Osteoblast (primary cell): ENCODE measurements around the gene KLC1. TPM values are rescaled to one million over a fixed set of nuclear protein-coding genes. Genes with fewer than 3 reads are reported as not detected.

Experiments
- DNase-seq: peaks from one replicate; pipeline ENCODE4 v3.0.0; 2011; ENCODE audit warnings: low spot score, mixed read lengths; ENCODE audit not compliant: insufficient read length; ENCODE audit errors: missing footprints
- H2AFZ ChIP-seq: 2 replicates; pipeline ENCODE4 v1.6.0; 2011; ENCODE audit warnings: mild to moderate bottlenecking, low read length
- H3K27ac ChIP-seq: 2 replicates; pipeline ENCODE4 v1.5.1; 2011; ENCODE audit warnings: mild to moderate bottlenecking, low read depth, low read length, moderate library complexity
- H3K27me3 ChIP-seq: 2 replicates; pipeline ENCODE4 v1.6.0; 2012; ENCODE audit warnings: mild to moderate bottlenecking, control low read depth, inconsistent platforms, low read length, moderate library complexity; ENCODE audit not compliant: insufficient read depth
- H3K36me3 ChIP-seq: 2 replicates; pipeline ENCODE4 v1.5.1; 2011; ENCODE audit warnings: mild to moderate bottlenecking, low read length, control low read depth, moderate library complexity; ENCODE audit not compliant: insufficient read depth
- H3K4me1 ChIP-seq: 2 replicates; pipeline ENCODE4 v1.5.1; 2011; ENCODE audit warnings: mild to moderate bottlenecking, low read length, control low read depth, moderate library complexity; ENCODE audit not compliant: insufficient read depth
- H3K4me2 ChIP-seq: 2 replicates; pipeline ENCODE4 v1.6.0; 2011; ENCODE audit warnings: mild to moderate bottlenecking, low read length; ENCODE audit not compliant: insufficient read depth
- H3K4me3 ChIP-seq: fragments of 200-600 bp; sonication (generic); 3 replicates; pipeline ENCODE4 v1.5.1; 2012; ENCODE audit warnings: mild to moderate bottlenecking, low read length, inconsistent platforms; ENCODE audit not compliant: insufficient read depth
- H3K79me2 ChIP-seq: 2 replicates; pipeline ENCODE4 v1.6.0; 2012; ENCODE audit warnings: mild to moderate bottlenecking, low read length, control low read depth, inconsistent platforms; ENCODE audit not compliant: insufficient read depth
- H3K9me3 ChIP-seq: 2 replicates; pipeline ENCODE4 v1.5.1; 2011; ENCODE audit warnings: low read depth, low read length, control low read depth
- H4K20me1 ChIP-seq: 2 replicates; pipeline ENCODE4 v1.6.0; 2012; ENCODE audit warnings: mild to moderate bottlenecking, low read length, control low read depth; ENCODE audit not compliant: insufficient read depth
- total RNA-seq: library from RNA; depleted of rRNA; stranded (reverse); fragments of >200 nt; gene quantifications from 2 replicates; pipeline ENCODE4 v1.2.3, GENCODE V29; 2012
- TF ChIP-seq, protein P1 (sequence below): IDR thresholded peaks from 2 replicates; pipeline ENCODE4 v1.5.1; 2011; ENCODE audit warnings: mild to moderate bottlenecking, low read depth, low read length, moderate library complexity; ENCODE audit errors: extremely low read depth

The KLC1 gene
- total RNA-seq, 1 donor: 205 TPM

DNA sequence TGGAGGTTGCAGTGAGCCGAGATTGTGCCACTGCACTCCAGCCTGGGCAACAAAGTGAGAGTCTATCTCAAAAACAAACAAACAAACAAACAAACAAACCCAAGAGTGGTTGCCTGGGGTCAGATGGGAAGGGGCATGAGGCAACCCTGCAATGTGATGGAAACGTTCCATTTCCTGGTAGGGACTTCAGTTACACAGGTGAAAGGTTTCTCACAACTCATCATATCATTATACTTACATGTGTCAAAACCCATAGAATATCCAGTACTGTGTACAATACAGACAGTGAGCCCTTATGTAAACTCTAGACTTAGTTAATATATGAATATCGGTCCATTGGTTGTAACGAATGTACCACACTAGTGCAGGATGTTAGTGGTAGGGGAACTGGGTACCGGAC is 7.2 kb upstream of the KLC1 start:
- no peaks in the 10 kb centered on the region for H4K20me1 ChIP-seq
- no peak overlapping the region for H3K27ac ChIP-seq
- no peaks in the 10 kb centered on the region for H3K27me3 ChIP-seq
- TF ChIP-seq, protein P1, sequence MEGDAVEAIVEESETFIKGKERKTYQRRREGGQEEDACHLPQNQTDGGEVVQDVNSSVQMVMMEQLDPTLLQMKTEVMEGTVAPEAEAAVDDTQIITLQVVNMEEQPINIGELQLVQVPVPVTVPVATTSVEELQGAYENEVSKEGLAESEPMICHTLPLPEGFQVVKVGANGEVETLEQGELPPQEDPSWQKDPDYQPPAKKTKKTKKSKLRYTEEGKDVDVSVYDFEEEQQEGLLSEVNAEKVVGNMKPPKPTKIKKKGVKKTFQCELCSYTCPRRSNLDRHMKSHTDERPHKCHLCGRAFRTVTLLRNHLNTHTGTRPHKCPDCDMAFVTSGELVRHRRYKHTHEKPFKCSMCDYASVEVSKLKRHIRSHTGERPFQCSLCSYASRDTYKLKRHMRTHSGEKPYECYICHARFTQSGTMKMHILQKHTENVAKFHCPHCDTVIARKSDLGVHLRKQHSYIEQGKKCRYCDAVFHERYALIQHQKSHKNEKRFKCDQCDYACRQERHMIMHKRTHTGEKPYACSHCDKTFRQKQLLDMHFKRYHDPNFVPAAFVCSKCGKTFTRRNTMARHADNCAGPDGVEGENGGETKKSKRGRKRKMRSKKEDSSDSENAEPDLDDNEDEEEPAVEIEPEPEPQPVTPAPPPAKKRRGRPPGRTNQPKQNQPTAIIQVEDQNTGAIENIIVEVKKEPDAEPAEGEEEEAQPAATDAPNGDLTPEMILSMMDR: no peak
- H2AFZ ChIP-seq: no peak overlapping the region
- H3K9me3 ChIP-seq: no peaks in the 10 kb centered on the region
- H3K79me2 ChIP-seq: no peaks in the 10 kb centered on the region
- no peak for DNase-seq
- no peaks in the 10 kb centered on the region for H3K36me3 ChIP-seq
- no peak overlapping the region for H3K4me2 ChIP-seq
- H3K4me1 ChIP-seq: peaks cover 12% of the 10 kb centered on the region
- H3K4me3 ChIP-seq: no peak overlapping the region

DNA sequence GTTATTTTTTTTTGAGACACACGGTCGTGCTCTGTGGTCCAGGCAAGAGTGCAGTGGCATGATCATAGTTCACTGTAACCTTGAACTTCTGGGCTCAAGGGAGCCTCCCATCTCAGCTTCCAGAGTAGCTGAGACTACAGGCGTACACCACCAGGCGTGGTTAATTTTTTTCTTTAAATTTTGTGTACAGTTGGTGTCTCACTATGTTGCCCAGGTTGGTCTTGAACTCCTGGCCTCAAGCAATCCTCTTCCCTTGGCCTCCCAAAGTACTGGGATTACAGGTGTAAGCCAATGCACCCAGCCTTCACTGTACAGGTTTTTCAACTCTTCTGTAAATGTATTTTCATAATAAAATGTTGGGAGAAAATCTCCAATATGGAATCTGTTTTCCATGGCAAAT is 5.7 kb upstream of the KLC1 start:
- Histone ChIP-seq H3K27ac (no peak overlapping the region), H3K9me3 (no peaks in the 10 kb centered on the region), H3K4me3 (no peak overlapping the region), H2AFZ (no peak overlapping the region), H3K4me1 (peaks cover 20% of the 10 kb centered on the region), H3K79me2 (no peaks in the 10 kb centered on the region), H3K36me3 (no peaks in the 10 kb centered on the region), H4K20me1 (no peaks in the 10 kb centered on the region), H3K27me3 (no peaks in the 10 kb centered on the region), H3K4me2 (no peak overlapping the region)
- no peak for DNase-seq
- TF ChIP-seq, protein P1: no peak

DNA sequence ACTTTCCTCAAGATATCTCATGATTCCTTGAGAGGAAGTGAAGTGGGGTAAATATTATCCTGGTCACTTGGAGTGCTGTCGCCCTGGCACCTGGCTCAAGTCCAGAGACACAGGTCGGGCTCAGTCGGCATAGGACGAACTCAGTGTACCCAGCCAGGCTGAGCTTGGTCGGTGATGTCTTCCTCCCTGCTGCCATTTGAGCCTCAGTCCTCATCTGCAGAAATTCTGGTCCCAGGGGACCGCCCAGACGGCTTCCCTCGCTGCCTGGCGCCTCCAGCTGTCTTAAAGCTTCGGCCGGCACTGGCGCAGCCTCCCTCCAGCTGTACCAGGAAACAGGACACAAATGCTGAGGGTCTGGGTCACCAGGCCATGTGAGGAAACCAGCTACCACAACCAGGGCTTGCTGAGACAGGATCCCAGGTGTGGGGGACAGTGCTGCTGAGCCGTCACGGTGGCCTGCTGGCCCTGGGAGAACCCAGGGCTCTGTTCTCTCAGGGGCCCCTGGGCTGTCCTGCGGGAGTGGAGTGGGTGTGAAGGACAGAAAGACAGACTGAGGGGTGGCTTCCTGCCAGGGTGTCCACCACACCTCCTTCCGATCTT is 5.0 kb upstream of the KLC1 start:
- Histone ChIP-seq H3K27me3 (no peaks in the 10 kb centered on the region), H2AFZ (peak overlapping the region; percentile 49), H3K4me2 (no peak overlapping the region), H3K4me1 (peaks cover 24% of the 10 kb centered on the region), H3K36me3 (no peaks in the 10 kb centered on the region), H3K9me3 (no peaks in the 10 kb centered on the region), H3K27ac (no peak overlapping the region), H3K4me3 (no peak overlapping the region), H3K79me2 (peaks cover 4% of the 10 kb centered on the region), H4K20me1 (no peaks in the 10 kb centered on the region)
- DNase-seq: no peak
- TF ChIP-seq, protein P1: no peak

DNA sequence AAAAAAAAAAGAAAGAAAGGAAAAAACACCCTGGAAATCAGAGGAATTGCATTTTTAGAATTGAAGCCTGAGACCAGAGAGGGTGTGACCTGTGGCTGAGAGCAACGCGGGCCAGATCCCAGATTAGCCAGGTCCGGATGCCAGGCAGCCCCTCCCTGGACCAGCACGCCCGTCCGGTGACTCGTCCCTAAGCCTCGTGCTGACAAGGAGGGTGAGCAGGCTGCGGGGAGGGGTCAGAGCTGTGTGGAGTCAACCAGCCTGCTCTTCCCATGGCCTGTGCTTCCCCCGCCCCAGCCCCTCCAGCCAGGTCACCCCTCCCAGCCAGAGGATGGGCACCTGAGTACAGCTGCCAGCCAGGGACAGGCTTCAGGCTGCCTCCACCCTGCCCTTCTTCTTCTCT is 4.2 kb upstream of the KLC1 start:
- peak; percentile 94 for DNase-seq
- Histone ChIP-seq H3K9me3 (no peaks in the 10 kb centered on the region), H3K27me3 (no peaks in the 10 kb centered on the region), H3K27ac (no peak overlapping the region), H3K36me3 (no peaks in the 10 kb centered on the region), H3K79me2 (peaks cover 12% of the 10 kb centered on the region), H2AFZ (peak overlapping the region; percentile 72), H4K20me1 (no peaks in the 10 kb centered on the region), H3K4me1 (peaks cover 24% of the 10 kb centered on the region), H3K4me2 (peak overlapping the region; percentile 52), H3K4me3 (peak overlapping the region; percentile 30)
- TF ChIP-seq, protein P1: no peak
